Measurements from ENCODE around the gene C1QTNF8.

The C1QTNF8 gene, protein sequence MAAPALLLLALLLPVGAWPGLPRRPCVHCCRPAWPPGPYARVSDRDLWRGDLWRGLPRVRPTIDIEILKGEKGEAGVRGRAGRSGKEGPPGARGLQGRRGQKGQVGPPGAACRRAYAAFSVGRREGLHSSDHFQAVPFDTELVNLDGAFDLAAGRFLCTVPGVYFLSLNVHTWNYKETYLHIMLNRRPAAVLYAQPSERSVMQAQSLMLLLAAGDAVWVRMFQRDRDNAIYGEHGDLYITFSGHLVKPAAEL

GRCh38 chr16:1096169-1097082 lies at the start of gene C1QTNF8:
Gene C1QTNF8, minus strand, starts transcription at chr16:1096244. Its CDS starts 1,322 bp downstream, at chr16:1094922.
- no peak for DNase-seq
- in situ Hi-C loops (cut with MboI; ENCODE audit: low pct_unique_long_range_greater_than_20kb, low sequenced_read_pairs) = no loop called here

GRCh38 chr16:1145383-1146100 lies 49.5 kb upstream of the C1QTNF8 start:
- DNase-seq = no peak
- in situ Hi-C loops (cut with MboI; ENCODE audit: low pct_unique_long_range_greater_than_20kb, low sequenced_read_pairs) = no loop called here

GRCh38 chr16:1144476-1145382 lies 48.7 kb upstream of the C1QTNF8 start:
- in situ Hi-C loops (cut with MboI; ENCODE audit: low pct_unique_long_range_greater_than_20kb, low sequenced_read_pairs) = no loop called here
- DNase-seq = no peak

GRCh38 chr16:1143761-1144450 lies 47.9 kb upstream of the C1QTNF8 start:
- no peak for DNase-seq
- in situ Hi-C loops (cut with MboI; ENCODE audit: low pct_unique_long_range_greater_than_20kb, low sequenced_read_pairs) = no loop called here

- no peak for DNase-seq
- in situ Hi-C loops (cut with MboI; ENCODE audit: low pct_unique_long_range_greater_than_20kb, low sequenced_read_pairs) = no loop called here
Measured at GRCh38 chr16:1142911-1143310, 46.9 kb upstream of the C1QTNF8 start.

GRCh38 chr16:1141716-1142115 lies 45.7 kb upstream of the C1QTNF8 start:
- no peak for DNase-seq
- in situ Hi-C loops (cut with MboI; ENCODE audit: low pct_unique_long_range_greater_than_20kb, low sequenced_read_pairs) = no loop called here

- in situ Hi-C loops (cut with MboI; ENCODE audit: low pct_unique_long_range_greater_than_20kb, low sequenced_read_pairs) = no loop called here
- no peak for DNase-seq
Measured at GRCh38 chr16:1141191-1141590, 45.1 kb upstream of the C1QTNF8 start.

DNA sequence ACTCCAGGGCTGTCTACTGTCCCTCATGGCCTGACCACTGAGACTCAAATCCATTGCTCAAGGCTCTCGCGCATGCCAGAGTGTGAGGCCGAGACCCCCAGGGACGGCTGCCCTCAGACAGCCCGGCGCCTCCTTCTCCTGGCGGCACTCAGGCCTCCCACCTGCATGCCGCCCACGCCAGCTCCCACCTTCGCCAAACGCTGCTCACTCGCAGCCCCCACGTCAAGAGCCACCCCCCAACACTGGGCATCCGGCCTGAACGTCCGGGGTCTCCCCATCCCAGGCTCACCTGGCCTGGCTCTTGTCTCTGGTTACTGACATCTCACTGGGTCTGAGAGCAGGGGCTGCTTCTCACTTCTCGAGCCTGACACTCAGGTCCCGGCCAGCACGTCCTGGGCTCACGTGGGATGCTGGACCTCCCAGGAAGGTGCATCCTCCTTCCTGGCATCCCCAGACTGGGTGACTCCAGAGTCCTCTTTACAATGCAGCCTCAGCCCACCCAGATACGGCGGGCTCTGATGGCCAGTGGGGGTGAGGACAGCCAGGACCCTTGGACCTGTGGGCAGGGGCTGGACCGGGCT lies 44.6 kb upstream of the C1QTNF8 start:
- in situ Hi-C loops (cut with MboI; ENCODE audit: low pct_unique_long_range_greater_than_20kb, low sequenced_read_pairs) = no loop called here
- DNase-seq = no peak

DNA sequence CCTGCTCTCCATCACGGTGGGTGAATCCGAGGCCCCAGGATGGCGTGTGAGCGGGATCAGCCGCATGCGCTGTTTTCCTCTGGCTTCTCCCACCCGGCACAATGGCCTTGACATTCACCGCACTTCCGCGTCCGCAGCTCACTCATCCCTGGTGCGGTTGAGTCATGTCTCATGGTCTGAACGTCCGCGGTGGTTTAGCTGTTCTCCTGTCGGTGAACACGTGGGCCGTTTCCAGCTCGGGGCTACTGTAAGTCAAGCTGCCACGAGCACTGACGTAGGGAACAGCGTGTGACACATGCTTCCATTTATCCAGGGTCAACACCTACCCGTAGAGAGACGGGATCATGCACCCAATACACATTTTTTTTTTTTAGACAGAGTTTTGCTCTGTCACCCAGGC lies 41.6 kb upstream of the C1QTNF8 start:
- in situ Hi-C loops (cut with MboI; ENCODE audit: low pct_unique_long_range_greater_than_20kb, low sequenced_read_pairs) = no loop called here
- DNase-seq = peak; percentile 76

GRCh38 chr16:1135459-1135825 lies 39.4 kb upstream of the C1QTNF8 start:
- DNase-seq = no peak
- in situ Hi-C loops (cut with MboI; ENCODE audit: low pct_unique_long_range_greater_than_20kb, low sequenced_read_pairs) = no loop called here

GRCh38 chr16:1134776-1135458 lies 38.9 kb upstream of the C1QTNF8 start:
- DNase-seq = no peak
- in situ Hi-C loops (cut with MboI; ENCODE audit: low pct_unique_long_range_greater_than_20kb, low sequenced_read_pairs) = no loop called here

GRCh38 chr16:1133810-1134520 lies 37.9 kb upstream of the C1QTNF8 start:
- DNase-seq = no peak
- in situ Hi-C loops (cut with MboI; ENCODE audit: low pct_unique_long_range_greater_than_20kb, low sequenced_read_pairs) = no loop called here

- in situ Hi-C loops (cut with MboI; ENCODE audit: low pct_unique_long_range_greater_than_20kb, low sequenced_read_pairs) = no loop called here
- no peak for DNase-seq
Measured at GRCh38 chr16:1133271-1133670, 37.2 kb upstream of the C1QTNF8 start.

GRCh38 chr16:1132431-1132830 lies 36.4 kb upstream of the C1QTNF8 start:
- in situ Hi-C loops (cut with MboI; ENCODE audit: low pct_unique_long_range_greater_than_20kb, low sequenced_read_pairs) = no loop called here
- no peak for DNase-seq

DNA sequence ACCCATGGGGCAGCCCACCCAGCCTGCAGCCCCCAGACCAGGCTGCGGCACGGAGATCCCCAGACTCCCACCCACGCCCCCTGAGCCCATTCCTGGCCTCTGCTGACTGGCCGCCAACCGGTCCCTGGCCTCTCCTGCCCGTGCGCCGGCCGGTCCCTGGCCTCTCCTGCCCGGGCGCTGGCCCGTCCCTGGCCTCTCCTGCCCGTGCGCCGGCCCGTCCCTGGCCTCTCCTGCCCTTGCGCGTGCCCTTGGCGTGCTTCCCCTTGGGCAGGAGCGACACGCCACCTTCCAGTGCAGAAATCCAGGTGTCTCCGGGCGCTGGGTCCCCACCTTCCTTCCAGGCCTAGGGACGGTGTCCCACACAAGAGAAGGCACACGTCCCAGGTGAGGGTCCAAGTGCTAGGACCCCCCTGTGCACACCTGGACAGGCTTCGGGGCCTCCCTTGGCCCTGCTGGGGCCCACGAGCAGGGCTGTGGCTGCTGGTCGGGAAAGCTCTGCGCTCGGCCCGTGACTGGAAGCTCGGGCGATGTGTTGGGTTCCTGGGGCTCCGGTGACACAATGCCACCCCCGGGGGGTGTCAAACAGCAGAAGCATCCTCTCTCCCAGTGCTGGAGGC lies 35.4 kb upstream of the C1QTNF8 start:
- in situ Hi-C loops (cut with MboI; ENCODE audit: low pct_unique_long_range_greater_than_20kb, low sequenced_read_pairs) = no loop called here
- no peak for DNase-seq

GRCh38 chr16:1130382-1130781 lies 34.3 kb upstream of the C1QTNF8 start:
- in situ Hi-C loops (cut with MboI; ENCODE audit: low pct_unique_long_range_greater_than_20kb, low sequenced_read_pairs) = no loop called here
- DNase-seq = no peak
